ENCODE data around the gene GPI. TPM values are rescaled to one million over a fixed set of nuclear protein-coding genes. Genes with fewer than 3 reads are reported as not detected.

GPI gene
- polyA plus RNA-seq, 1 of the 3 experiments (the other 2 are of a cell fraction): 144 TPM

GRCh38 chr19:34405892-34406660, 41.1 kb downstream of the GPI start (continued):
- TF ChIP-seq CTCF (IDR thresholded peaks at IDR 0.05): no peak
- TF ChIP-seq EP300 (IDR thresholded peaks at IDR 0.05; ENCODE audit: borderline replicate concordance in 1 of 2, low read depth in 1 of 2, low read length in 1 of 2): no peak
- no peak for TF ChIP-seq REST (IDR thresholded peaks at IDR 0.05; ENCODE audit: low read depth, low read length)
- TF ChIP-seq SIN3A (IDR thresholded peaks at IDR 0.05; ENCODE audit: borderline replicate concordance, low read depth, low read length): no peak
- no peak for TF ChIP-seq USF1 (IDR thresholded peaks at IDR 0.05; ENCODE audit: borderline replicate concordance, low read depth)
- no peak for TF ChIP-seq JUND (IDR thresholded peaks at IDR 0.05)

- H3K9me3 ChIP-seq: no peaks in the 10 kb centered on the region
- H3K36me3 ChIP-seq (replicated peaks in 1 of 2; ENCODE audit: control insufficient read depth in 1 of 2, insufficient read depth in 2 of 2, low read length in 1 of 2): peaks cover 5 to 12% of the 10 kb centered on the region in 2 experiments
- peaks cover 15% of the 10 kb centered on the region; the same call in 1 of the 2 replicates for H3K79me2 ChIP-seq (ENCODE audit: insufficient read depth)
- H3K4me2 ChIP-seq: no peak overlapping the region
- no peaks in the 10 kb centered on the region for H3K4me1 ChIP-seq (ENCODE audit: control insufficient read depth in 1 of 2, insufficient read depth in 2 of 2, low read depth in 1 of 2, low read length in 1 of 2)
- H3K9me2 ChIP-seq: no peaks in the 10 kb centered on the region
- H3K9ac ChIP-seq: no peak overlapping the region
- WGBS (ENCODE audit: low lambda C conversion rate): 93% methylated on average over 8 of the region's 8 CpGs
- no peak for DNase-seq
- H3K27me3 ChIP-seq (ENCODE audit: insufficient read depth): no peaks in the 10 kb centered on the region
- no peak overlapping the region for H3K4me3 ChIP-seq (ENCODE audit: low read depth in 2 of 2, low read length in 1 of 2)
- H3K27ac ChIP-seq (ENCODE audit: low read depth in 2 of 2, low read length in 1 of 2): no peak overlapping the region
- H3F3A ChIP-seq (replicated peaks; ENCODE audit: insufficient read depth): peaks cover 6% of the 10 kb centered on the region
- CTCF ChIA-PET: no interaction called here
- no peak overlapping the region for H2AFZ ChIP-seq (ENCODE audit: low read depth)
- H4K20me1 ChIP-seq (ENCODE audit: insufficient read depth): no peaks in the 10 kb centered on the region
- POLR2A ChIA-PET: no interaction called here
- TF ChIP-seq CHD2 (IDR thresholded peaks at IDR 0.05; ENCODE audit: low read length, partially characterized antibody) (no peak), MXI1 (IDR thresholded peaks at IDR 0.05; ENCODE audit: low read depth, low read length) (no peak), USF1 (IDR thresholded peaks at IDR 0.05; ENCODE audit: borderline replicate concordance, low read depth) (no peak), EZH2phosphoT487 (IDR thresholded peaks at IDR 0.05; ENCODE audit: borderline replicate concordance, low read depth) (no peak), GATA2 (CRISPR knock-in tag; IDR thresholded peaks at IDR 0.05) (no peak), NFIC (IDR thresholded peaks at IDR 0.05; ENCODE audit: borderline replicate concordance) (no peak), TAF1 (IDR thresholded peaks at IDR 0.05; ENCODE audit: borderline replicate concordance, low read depth, low read length) (no peak), IRF3 (IDR thresholded peaks at IDR 0.05; ENCODE audit: low read depth, low read length) (no peak), MAX (IDR thresholded peaks at IDR 0.05; ENCODE audit: low read depth) (no peak), GABPA (IDR thresholded peaks at IDR 0.05; ENCODE audit: low read depth) (no peak)
Measured at GRCh38 chr19:34408411-34408810, 43.4 kb downstream of the GPI start.
